ENCODE results near the gene VMP1. TPM values are rescaled to one million over a fixed set of nuclear protein-coding genes. Genes with fewer than 3 reads are reported as not detected.
A peak's percentile ranks its signal among the peaks of the same experiment; 100 is the strongest.
"Not testable (repeated sequence)": the region's sequence is repeated elsewhere in the genome, so short reads cannot be mapped to it uniquely, and the experiment has no call there.

Gene VMP1
- polyA plus RNA-seq, 3 donors = 90.1 to 126 (median 108) TPM

GRCh38 chr17:59841091-59841881 is 133.8 kb downstream of the VMP1 start:
- not testable (repeated sequence) for DNase-seq (ENCODE audit: extremely low read depth in 1 of 11, low read depth in 9 of 11, low spot score in 4 of 11)

- DNase-seq (ENCODE audit: extremely low read depth in 1 of 11, low read depth in 9 of 11, low spot score in 4 of 11) = not testable (repeated sequence)
Measured at GRCh38 chr17:59841882-59842263, 134.4 kb downstream of the VMP1 start.

GRCh38 chr17:59842901-59843652 is 135.6 kb downstream of the VMP1 start:
- DNase-seq (ENCODE audit: extremely low read depth in 1 of 11, low read depth in 9 of 11, low spot score in 4 of 11) = no peak

GRCh38 chr17:59844884-59845594 is 137.6 kb downstream of the VMP1 start:
- DNase-seq (ENCODE audit: extremely low read depth in 1 of 11, low read depth in 9 of 11, low spot score in 4 of 11) = no peak

GRCh38 chr17:59845595-59846393 is 138.3 kb downstream of the VMP1 start:
- DNase-seq (ENCODE audit: extremely low read depth in 1 of 11, low read depth in 9 of 11, low spot score in 4 of 11) = no peak

GRCh38 chr17:59846394-59847165 is 139.1 kb downstream of the VMP1 start:
- peak in 1 of 11 donors; percentile 53 for DNase-seq (ENCODE audit: extremely low read depth in 1 of 11, low read depth in 9 of 11, low spot score in 4 of 11)

- DNase-seq (ENCODE audit: extremely low read depth in 1 of 11, low read depth in 9 of 11, low spot score in 4 of 11) = no peak
Measured at GRCh38 chr17:59848385-59848668, 140.9 kb downstream of the VMP1 start.

- DNase-seq (ENCODE audit: extremely low read depth in 1 of 11, low read depth in 9 of 11, low spot score in 4 of 11) = no peak
Measured at GRCh38 chr17:59848778-59849177, 141.3 kb downstream of the VMP1 start.

- not testable (repeated sequence) for DNase-seq (ENCODE audit: extremely low read depth in 1 of 11, low read depth in 9 of 11, low spot score in 4 of 11)
Measured at GRCh38 chr17:59850311-59850710, 142.9 kb downstream of the VMP1 start.

GRCh38 chr17:59851439-59852375 is 144.3 kb downstream of the VMP1 start:
- DNase-seq (ENCODE audit: extremely low read depth in 1 of 11, low read depth in 9 of 11, low spot score in 4 of 11) = peak in 1 of 11 donors; percentile 51

GRCh38 chr17:59852847-59853167 is 145.4 kb downstream of the VMP1 start:
- not testable (repeated sequence) for DNase-seq (ENCODE audit: extremely low read depth in 1 of 11, low read depth in 9 of 11, low spot score in 4 of 11)

- no peak for DNase-seq (ENCODE audit: extremely low read depth in 1 of 11, low read depth in 9 of 11, low spot score in 4 of 11)
Measured at GRCh38 chr17:59853168-59853918, 145.9 kb downstream of the VMP1 start.

GRCh38 chr17:59853919-59854729 is 146.7 kb downstream of the VMP1 start:
- not testable (repeated sequence) for DNase-seq (ENCODE audit: extremely low read depth in 1 of 11, low read depth in 9 of 11, low spot score in 4 of 11)

- no peak for DNase-seq (ENCODE audit: extremely low read depth in 1 of 11, low read depth in 9 of 11, low spot score in 4 of 11)
Measured at GRCh38 chr17:59856859-59857794, 149.7 kb downstream of the VMP1 start.

Data from renal cortex interstitium (tissue), 11 donors.